CMK (cell line): ENCODE results near the gene SLC39A11.

Experiments used
- DNase-seq: peaks from one replicate; pipeline ENCODE4 v3.0.0-alpha.2; 2010; ENCODE audit warnings: low read depth

SLC39A11 gene

GRCh38 chr17:72976971-72977770 is 115.3 kb downstream of the SLC39A11 start:
- DNase-seq: no peak

GRCh38 chr17:72975509-72975908 is 117.0 kb downstream of the SLC39A11 start:
- no peak for DNase-seq

GRCh38 chr17:72974605-72975232 is 117.8 kb downstream of the SLC39A11 start:
- DNase-seq: no peak

GRCh38 chr17:72972263-72972951 is 120.1 kb downstream of the SLC39A11 start:
- DNase-seq: no peak

- no peak for DNase-seq
These were observed 121.1 kb downstream of the SLC39A11 start for GRCh38 chr17:72971226-72971880.

GRCh38 chr17:72970797-72971196 is 121.7 kb downstream of the SLC39A11 start:
- no peak for DNase-seq

- no peak for DNase-seq
These were observed 122.2 kb downstream of the SLC39A11 start for GRCh38 chr17:72970246-72970645.

GRCh38 chr17:72969293-72969906 is 123.1 kb downstream of the SLC39A11 start:
- no peak for DNase-seq

GRCh38 chr17:72968798-72969197 is 123.7 kb downstream of the SLC39A11 start:
- DNase-seq: no peak

GRCh38 chr17:72967977-72968585 is 124.4 kb downstream of the SLC39A11 start:
- no peak for DNase-seq

GRCh38 chr17:72967277-72967970 is 125.1 kb downstream of the SLC39A11 start:
- DNase-seq: no peak

- DNase-seq: no peak
These were observed 130.4 kb downstream of the SLC39A11 start for GRCh38 chr17:72962106-72962505.

- no peak for DNase-seq
These were observed 136.9 kb downstream of the SLC39A11 start for GRCh38 chr17:72955391-72956140.

- no peak for DNase-seq
These were observed 137.9 kb downstream of the SLC39A11 start for GRCh38 chr17:72954579-72954978.

- no peak for DNase-seq
These were observed 138.9 kb downstream of the SLC39A11 start for GRCh38 chr17:72953621-72954020.

GRCh38 chr17:72952641-72953315 is 139.7 kb downstream of the SLC39A11 start:
- DNase-seq: no peak

- no peak for DNase-seq
These were observed 140.3 kb downstream of the SLC39A11 start for GRCh38 chr17:72952220-72952619.

GRCh38 chr17:72950242-72950931 is 142.1 kb downstream of the SLC39A11 start:
- DNase-seq: no peak

- DNase-seq: no peak
These were observed 144.4 kb downstream of the SLC39A11 start for GRCh38 chr17:72948115-72948514.
